ENCODE results near the gene SLC51B.
"Not testable (repeated sequence)": the region's sequence is repeated elsewhere in the genome, so short reads cannot be mapped to it uniquely, and the experiment has no call there.

- TF ChIP-seq CTCF (IDR thresholded peaks at IDR 0.05; ENCODE audit: low read depth, low read length); EZH2phosphoT487 (IDR thresholded peaks at IDR 0.05; ENCODE audit: low read depth): not testable (repeated sequence)
Measured at GRCh38 chr15:65075607-65076395, 30.6 kb downstream of the SLC51B start.
